NB4 (cell line): ENCODE data around the gene AKR1C2.
"Not testable (repeated sequence)": the region's sequence is repeated elsewhere in the genome, so short reads cannot be mapped to it uniquely, and the experiment has no call there.

Experiments used
- DNase-seq: peaks from one replicate; pipeline ENCODE4 v3.0.0; 2010; ENCODE audit warnings: low read depth
- H3K4me3 ChIP-seq: one replicate; pipeline ENCODE4 v1.5.1; 2011; ENCODE audit warnings: mild to moderate bottlenecking, low read depth, low read length, moderate library complexity
- CTCF ChIP-seq: IDR thresholded peaks from one replicate; pipeline ENCODE4 v1.5.1; 2012; ENCODE audit warnings: low read depth, low read length
- MAX ChIP-seq: IDR thresholded peaks from 2 replicates; pipeline ENCODE4 v1.6.1; 2011; ENCODE audit warnings: low read depth, low read length
- MYC ChIP-seq: IDR thresholded peaks from 2 replicates; pipeline ENCODE4 v1.6.1; 2011; ENCODE audit warnings: low read depth, low read length
- POLR2A ChIP-seq: IDR thresholded peaks from 2 replicates; pipeline ENCODE4 v1.6.1; 2011; ENCODE audit warnings: mild to moderate bottlenecking; ENCODE audit not compliant: insufficient read length; ENCODE audit errors: extremely low read depth

The AKR1C2 gene

GRCh38 chr10:4981722-4982471 is 21.8 kb downstream of the AKR1C2 start:
- DNase-seq: peak; percentile 19
- TF ChIP-seq POLR2A (no peak), CTCF (peak; percentile 16)
- H3K4me3 ChIP-seq: no peak overlapping the region

- H3K4me3 ChIP-seq: no peak overlapping the region
These were observed 22.9 kb downstream of the AKR1C2 start for GRCh38 chr10:4980793-4981192.

GRCh38 chr10:4978870-4979269 is 24.8 kb downstream of the AKR1C2 start:
- no peak for DNase-seq
- H3K4me3 ChIP-seq: no peak overlapping the region
- TF ChIP-seq CTCF (no peak), MAX (no peak), POLR2A (no peak), MYC (no peak)

More at GRCh38 chr10:4980793-4981192, 22.9 kb downstream of the AKR1C2 start:
- DNase-seq: no peak
- no peak for TF ChIP-seq MAX
- no peak for TF ChIP-seq CTCF

GRCh38 chr10:4977025-4977424 is 26.6 kb downstream of the AKR1C2 start:
- TF ChIP-seq POLR2A (no peak), CTCF (no peak), MAX (no peak), MYC (no peak)
- DNase-seq: no peak

GRCh38 chr10:4974400-4974799 is 29.3 kb downstream of the AKR1C2 start:
- not testable (repeated sequence) for DNase-seq, H3K4me3 ChIP-seq

More at GRCh38 chr10:4977025-4977424, 26.6 kb downstream of the AKR1C2 start:
- H3K4me3 ChIP-seq: no peak overlapping the region

GRCh38 chr10:4973294-4973693 is 30.4 kb downstream of the AKR1C2 start:
- H3K4me3 ChIP-seq, DNase-seq: not testable (repeated sequence)

- H3K4me3 ChIP-seq, DNase-seq: not testable (repeated sequence)
These were observed 31.1 kb downstream of the AKR1C2 start for GRCh38 chr10:4972369-4973142.

GRCh38 chr10:4970362-4970761 is 33.3 kb downstream of the AKR1C2 start:
- H3K4me3 ChIP-seq, DNase-seq: not testable (repeated sequence)

- H3K4me3 ChIP-seq, DNase-seq: not testable (repeated sequence)
These were observed 34.4 kb downstream of the AKR1C2 start for GRCh38 chr10:4969289-4969688.

GRCh38 chr10:4967189-4967588 is 36.5 kb downstream of the AKR1C2 start:
- H3K4me3 ChIP-seq, DNase-seq: not testable (repeated sequence)

- H3K4me3 ChIP-seq, DNase-seq: not testable (repeated sequence)
These were observed 37.9 kb downstream of the AKR1C2 start for GRCh38 chr10:4965763-4966162.

- DNase-seq, H3K4me3 ChIP-seq: not testable (repeated sequence)
These were observed 39.9 kb downstream of the AKR1C2 start for GRCh38 chr10:4963815-4964154.
